HL-60/S4 treated with phorbol 12-myristate 13-acetate at 8.2 ng/mL for 4 days and 3 days (cell line): ENCODE measurements around the gene CD320.

Experiments used
- in situ Hi-C: fragments of 300-500 bp; cut with MboI; formaldehyde crosslinking; loops from 2 replicates; pipeline ENCODE4 v1.15.0; 2022; ENCODE audit warnings: low sequenced_read_pairs

CD320 gene

DNA sequence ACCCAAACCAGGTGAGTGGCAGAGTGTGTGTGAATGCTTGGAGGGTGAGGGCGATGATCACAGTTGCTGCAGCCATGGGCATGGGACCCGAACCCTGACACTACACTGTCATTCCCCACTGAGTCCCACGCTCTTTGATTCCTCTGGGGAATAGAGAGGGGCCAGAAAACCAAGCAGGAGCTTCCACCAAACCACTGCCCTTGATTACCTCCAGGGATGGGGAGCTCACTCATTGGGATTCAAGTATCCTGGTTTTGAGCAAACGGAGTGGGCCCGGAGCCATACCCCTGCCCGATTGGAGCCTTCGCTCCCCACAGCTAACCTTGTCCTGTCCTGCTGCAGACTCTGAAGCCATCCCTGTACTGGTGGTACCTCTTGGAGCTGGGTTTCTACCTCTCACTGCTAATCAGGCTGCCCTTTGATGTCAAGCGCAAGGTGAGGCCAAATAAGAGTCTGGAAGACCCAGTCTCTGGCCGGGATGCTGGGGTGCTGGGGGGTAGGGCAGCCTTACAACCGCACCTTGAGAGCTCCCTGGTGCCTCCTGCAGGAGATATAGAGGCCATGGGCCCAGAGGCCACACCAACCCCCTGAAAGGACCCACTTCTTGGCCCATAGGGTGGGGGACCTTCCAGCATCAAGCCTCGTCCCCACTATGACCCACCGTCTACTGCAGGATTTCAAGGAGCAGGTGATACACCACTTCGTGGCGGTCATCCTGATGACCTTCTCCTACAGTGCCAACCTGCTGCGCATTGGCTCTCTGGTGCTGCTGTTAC is 51.7 kb downstream of the CD320 start:
- in situ Hi-C loops, result loop anchor here (25.0 kb wide), 1 partner anchor 244 kb away; the partner anchor contains the start of gene ELAVL1

DNA sequence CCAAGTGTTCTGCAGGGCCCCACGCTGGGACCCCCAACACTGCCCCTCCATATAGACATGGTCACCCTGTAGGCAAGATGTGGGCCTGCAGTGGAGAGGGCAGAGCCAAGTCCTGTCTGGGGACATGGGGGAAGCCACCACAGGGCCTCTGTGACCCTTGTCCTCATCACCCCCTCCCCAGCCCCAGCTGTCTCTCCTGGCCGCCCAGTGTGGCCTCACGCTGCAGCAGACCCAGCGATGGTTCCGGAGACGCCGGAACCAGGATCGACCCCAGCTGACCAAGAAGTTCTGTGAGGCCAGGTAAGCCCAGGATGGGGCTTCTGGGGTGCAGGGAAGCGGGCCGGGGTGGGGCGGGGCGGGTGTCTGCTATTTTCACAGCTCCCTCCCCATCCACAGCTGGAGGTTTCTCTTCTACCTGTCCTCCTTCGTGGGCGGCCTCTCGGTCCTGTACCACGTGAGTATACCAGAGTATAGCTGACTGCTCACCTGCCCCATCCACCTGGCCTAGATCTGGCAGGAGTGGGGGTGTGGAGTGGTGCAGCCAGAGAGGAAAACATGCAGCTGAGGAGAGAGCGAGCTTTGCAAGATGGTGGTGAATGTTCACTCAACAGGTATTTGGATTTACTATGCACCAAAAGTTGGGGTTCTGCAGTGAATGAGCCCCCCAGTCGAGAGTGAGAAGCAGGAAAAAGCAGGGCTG is 52.6 kb downstream of the CD320 start:
- in situ Hi-C loops, result loop anchor here (25.0 kb wide), 1 partner anchor 243 kb away; the partner anchor contains the start of gene ELAVL1

DNA sequence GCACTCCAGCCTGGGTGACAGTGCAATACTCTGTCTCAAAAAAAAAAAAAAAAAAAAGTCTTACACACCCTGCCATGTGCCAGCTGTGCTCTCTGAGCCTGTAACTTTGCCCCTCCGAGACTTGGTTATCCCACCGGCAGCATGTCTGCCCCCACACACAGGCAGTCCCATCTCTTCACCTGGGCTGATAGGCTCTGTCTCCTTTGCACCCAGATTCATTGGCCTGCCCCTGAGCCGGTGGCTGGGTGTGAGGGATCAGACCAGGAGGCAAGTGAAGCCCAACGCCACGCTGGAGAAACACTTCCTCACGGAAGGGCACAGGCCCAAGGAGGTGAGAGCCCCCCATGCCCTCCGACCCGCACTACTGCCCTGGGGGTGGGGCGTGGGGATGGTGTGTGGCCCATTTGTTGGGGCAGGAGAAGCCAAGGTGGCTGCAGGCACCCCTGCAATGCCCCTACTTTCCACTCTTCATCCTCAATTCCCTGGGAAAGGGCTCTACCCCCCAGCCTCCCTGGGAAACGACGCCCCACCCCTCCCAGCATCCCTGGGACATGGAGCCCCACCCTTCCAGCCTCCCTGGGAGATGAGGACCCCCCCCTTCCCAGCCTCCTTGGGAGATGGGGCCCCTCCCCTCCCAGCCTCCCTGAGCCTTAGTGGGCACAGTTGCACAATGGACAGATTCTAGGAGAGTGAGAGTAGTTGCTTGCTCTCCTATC is 53.7 kb downstream of the CD320 start:
- in situ Hi-C loops, result loop anchor here (25.0 kb wide), 1 partner anchor 242 kb away; the partner anchor contains the start of gene ELAVL1

- in situ Hi-C loops, result loop anchor here (25.0 kb wide), 1 partner anchor 241 kb away; the partner anchor contains the start of gene ELAVL1
Measured at GRCh38 chr19:8253678-8254077, 54.5 kb downstream of the CD320 start.

DNA sequence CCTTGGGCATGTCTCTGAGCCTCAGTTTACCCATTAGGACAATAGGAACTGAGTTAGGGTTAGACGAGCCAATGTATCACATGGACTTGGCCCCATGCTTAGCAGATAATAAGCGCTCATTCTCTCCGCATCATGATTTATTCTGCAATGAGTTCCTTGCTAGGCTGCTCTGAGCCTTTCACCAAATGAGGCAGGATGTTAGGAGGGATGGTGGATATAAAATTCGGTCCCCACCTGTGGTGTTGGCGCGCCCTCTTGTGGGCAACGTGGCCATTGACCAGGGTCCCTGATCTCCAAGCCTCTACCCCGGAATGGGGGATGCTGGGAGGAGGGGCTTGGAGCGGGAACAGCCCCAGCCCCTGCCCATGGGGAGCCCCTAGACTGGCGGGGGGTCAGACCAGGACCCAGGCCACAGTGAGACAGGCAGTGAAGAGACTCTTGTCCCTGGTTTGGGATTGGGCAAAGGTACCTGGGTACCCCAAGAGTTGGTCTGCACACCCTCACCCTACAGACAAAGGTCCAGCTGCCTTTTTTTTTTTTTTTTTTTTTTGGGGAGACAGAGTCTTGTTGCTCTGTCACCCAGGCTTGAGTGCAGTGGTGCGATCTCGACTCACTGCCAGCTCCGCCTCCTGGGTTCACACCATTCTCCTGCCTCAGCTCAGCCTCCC is 55.1 kb downstream of the CD320 start:
- in situ Hi-C loops, result loop anchor here (25.0 kb wide), 1 partner anchor 241 kb away; the partner anchor contains the start of gene ELAVL1
